Endothelial cell of umbilical vein (primary cell): ENCODE data around the gene IRF9. TPM values are rescaled to one million over a fixed set of nuclear protein-coding genes. Genes with fewer than 3 reads are reported as not detected.

Experiments
- BruUV-seq: library from RNA; stranded (reverse); fragments of 400-500 nt; replicated peaks from 2 replicates; lab custom pipeline; 2021; lab: Mats Ljungman, UMichigan
- CTCF ChIA-PET: fragments of 300-600, 350-600 bp; sonication (Branson Sonifier 250); formaldehyde crosslinking; loops from one replicate; lab custom pipeline; 2021; ENCODE audit warnings: antibody characterized with exemption, inconsistent platforms; lab: Charles Lee
- POLR2A ChIA-PET: fragments of 300-600, 350-600 bp; sonication (Branson Sonifier 250); formaldehyde crosslinking; loops from one replicate; lab custom pipeline; 2021; ENCODE audit warnings: antibody characterized with exemption, inconsistent platforms; lab: Charles Lee
- DNase-seq: peaks from one replicate; pipeline ENCODE4 v3.0.0-alpha.2; 2011; ENCODE audit warnings: low read depth, low spot score
- FAIRE-seq: peaks from 2 replicates; lab custom pipeline; 2011; peaks lifted over from hg19 to GRCh38; lab: Jason Lieb, UNC
- H2AFZ ChIP-seq: 2 replicates; pipeline ENCODE4 v1.6.0; 2012; ENCODE audit warnings: low read depth, low read length, control low read depth, inconsistent platforms
- H3K27ac ChIP-seq: 2 replicates; pipeline ENCODE4 v1.5.1; 2011; ENCODE audit warnings: low read depth, mild to moderate bottlenecking, control low read depth, low read length, moderate library complexity; ENCODE audit not compliant: insufficient read depth
- H3K27me3 ChIP-seq, 2 experiments: 2 replicates each; pipeline versions ENCODE4 v1.6.0 to v1.6.1; 2011; ENCODE audit warnings: low read length in 2 of 2, mixed read lengths in 1 of 2; ENCODE audit not compliant: control insufficient read depth in 2 of 2, insufficient read depth in 2 of 2
- H3K36me3 ChIP-seq, 2 experiments: 2 replicates in 1 of 2; 3 replicates in 1 of 2; pipeline ENCODE4 v1.5.1; 2011; ENCODE audit warnings: low read length in 2 of 2, mild to moderate bottlenecking in 1 of 2, moderate library complexity in 1 of 2; ENCODE audit not compliant: control insufficient read depth in 2 of 2, insufficient read depth in 2 of 2; ENCODE audit errors: extremely low read depth in 1 of 2
- H3K4me1 ChIP-seq: 3 replicates; pipeline ENCODE4 v1.5.1; 2011; ENCODE audit warnings: mild to moderate bottlenecking, low read length; ENCODE audit not compliant: control insufficient read depth, insufficient read depth; ENCODE audit errors: extremely low read depth
- H3K4me2 ChIP-seq: 2 replicates; pipeline ENCODE4 v1.6.1; 2011; ENCODE audit warnings: low read length, control low read depth, mixed read lengths; ENCODE audit not compliant: insufficient read depth
- H3K4me3 ChIP-seq, 3 experiments: fragments of 200-600 bp in 1 of 3; sonication (generic), shearing (Covaris generic) in 1 of 3; replicated peaks in 1 of 3; 2 replicates each; pipeline ENCODE4 v1.5.1; 2011 to 2016; ENCODE audit warnings: control low read depth in 3 of 3, low read length in 3 of 3, mild to moderate bottlenecking in 2 of 3, inconsistent platforms in 1 of 3, low read depth in 1 of 3, moderate library complexity in 1 of 3; ENCODE audit not compliant: insufficient read depth in 1 of 3
- H3K79me2 ChIP-seq: 2 replicates; pipeline ENCODE4 v1.6.0; 2012; ENCODE audit warnings: low read length, inconsistent platforms; ENCODE audit not compliant: control insufficient read depth, insufficient read depth
- H3K9ac ChIP-seq: replicated peaks from 2 replicates; pipeline ENCODE3; 2011; ENCODE audit warnings: low read length, control low read depth; ENCODE audit not compliant: insufficient read depth; ENCODE audit errors: extremely low read depth
- H3K9me1 ChIP-seq: replicated peaks from 3 replicates; pipeline ENCODE4 v1.6.0; 2011; ENCODE audit warnings: mild to moderate bottlenecking, low read length; ENCODE audit not compliant: control insufficient read depth, insufficient read depth; ENCODE audit errors: extremely low read depth
- H3K9me3 ChIP-seq: replicated peaks from 2 replicates; pipeline ENCODE4 v1.5.1; 2012; ENCODE audit warnings: low read length, inconsistent platforms; ENCODE audit not compliant: control insufficient read depth, insufficient read depth
- H4K20me1 ChIP-seq: replicated peaks from 2 replicates; pipeline ENCODE3; 2011; ENCODE audit warnings: mild to moderate bottlenecking, low read length; ENCODE audit not compliant: control insufficient read depth, insufficient read depth; ENCODE audit errors: extremely low read depth
- EZH2 ChIP-seq: IDR thresholded peaks from 2 replicates; pipeline ENCODE4 v1.6.1; 2012; ENCODE audit warnings: borderline replicate concordance, low read depth, mild to moderate bottlenecking, moderate library complexity, low read length, inconsistent platforms; ENCODE audit not compliant: severe bottlenecking
- FOS ChIP-seq: IDR thresholded peaks from 2 replicates; pipeline ENCODE4 v1.6.1; 2011; ENCODE audit warnings: mild to moderate bottlenecking, low read length, moderate library complexity, borderline replicate concordance; ENCODE audit not compliant: insufficient read depth
- GATA2 ChIP-seq: IDR thresholded peaks from 2 replicates; pipeline ENCODE4 v1.7.0; 2011; ENCODE audit warnings: low read depth, mild to moderate bottlenecking, moderate library complexity, mixed read lengths, low read length; ENCODE audit not compliant: insufficient read length, insufficient read depth
- JUN ChIP-seq: IDR thresholded peaks from 2 replicates; pipeline ENCODE4 v1.6.1; 2011; ENCODE audit warnings: borderline replicate concordance, low read depth; ENCODE audit not compliant: insufficient read length, insufficient read depth
- MYC ChIP-seq: IDR thresholded peaks from one replicate; pipeline ENCODE4 v1.6.1; 2011; ENCODE audit warnings: mild to moderate bottlenecking, low read depth, low read length
- POLR2A ChIP-seq: IDR thresholded peaks from 2 replicates; pipeline ENCODE4 v1.6.1; 2012; ENCODE audit warnings: low read depth, mild to moderate bottlenecking, control low read depth, low read length
- POLR2AphosphoS5 ChIP-seq: IDR thresholded peaks from 2 replicates; pipeline ENCODE4 v1.6.1; 2012; ENCODE audit warnings: low read depth, mild to moderate bottlenecking, control low read depth, low read length, moderate library complexity; ENCODE audit not compliant: insufficient read depth
- dilution Hi-C: fragments of 300-500 bp; cut with MboI; formaldehyde crosslinking; loops from one replicate; pipeline ENCODE4 v1.15.0; 2019; ENCODE audit warnings: low sequenced_read_pairs; ENCODE audit not compliant: extremely low pct_ligation_motif_present
- intact Hi-C: fragments of 100-400 bp; cut with micrococcal nuclease; formaldehyde crosslinking; loops from one replicate; pipeline ENCODE4 v1.10.0; 2022
- polyA plus RNA-seq, 4 experiments: library from polyadenylated mRNA; depleted of rRNA in 3 of 4; stranded (reverse) in 3 of 4; unstranded in 1 of 4; fragments of >200 nt; gene quantifications; 2 replicates each; pipeline versions ENCODE4 v1.2.1 to v1.2.3, GENCODE V29; 2011 to 2012; ENCODE audit warnings: missing spikeins in 1 of 4
- total RNA-seq: library from RNA; stranded (reverse); gene quantifications from 2 replicates; pipeline ENCODE4 v1.2.3, GENCODE V29; 2021
- TF ChIP-seq, protein P1 (sequence below), 2 donors: IDR thresholded peaks; 1 replicate in 1 of 2; 2 replicates in 1 of 2; pipeline ENCODE4 v1.5.1; 2011; ENCODE audit warnings: low read length in 2 of 2, mild to moderate bottlenecking in 2 of 2, moderate library complexity in 2 of 2, control low read depth in 1 of 2, inconsistent platforms in 1 of 2, low read depth in 1 of 2; ENCODE audit not compliant: insufficient read depth in 1 of 2; ENCODE audit errors: extremely low read depth in 1 of 2
- TF ChIP-seq, protein P2 (sequence below): IDR thresholded peaks from 2 replicates; pipeline ENCODE4 v1.6.1; 2011; ENCODE audit not compliant: insufficient read depth, insufficient read length

The IRF9 gene
- total and polyA plus RNA-seq, 2 donors (not counting 3 experiments of a cell fraction or from before 2014, with no cell fraction given): 44.6 to 46.1 TPM

DNA sequence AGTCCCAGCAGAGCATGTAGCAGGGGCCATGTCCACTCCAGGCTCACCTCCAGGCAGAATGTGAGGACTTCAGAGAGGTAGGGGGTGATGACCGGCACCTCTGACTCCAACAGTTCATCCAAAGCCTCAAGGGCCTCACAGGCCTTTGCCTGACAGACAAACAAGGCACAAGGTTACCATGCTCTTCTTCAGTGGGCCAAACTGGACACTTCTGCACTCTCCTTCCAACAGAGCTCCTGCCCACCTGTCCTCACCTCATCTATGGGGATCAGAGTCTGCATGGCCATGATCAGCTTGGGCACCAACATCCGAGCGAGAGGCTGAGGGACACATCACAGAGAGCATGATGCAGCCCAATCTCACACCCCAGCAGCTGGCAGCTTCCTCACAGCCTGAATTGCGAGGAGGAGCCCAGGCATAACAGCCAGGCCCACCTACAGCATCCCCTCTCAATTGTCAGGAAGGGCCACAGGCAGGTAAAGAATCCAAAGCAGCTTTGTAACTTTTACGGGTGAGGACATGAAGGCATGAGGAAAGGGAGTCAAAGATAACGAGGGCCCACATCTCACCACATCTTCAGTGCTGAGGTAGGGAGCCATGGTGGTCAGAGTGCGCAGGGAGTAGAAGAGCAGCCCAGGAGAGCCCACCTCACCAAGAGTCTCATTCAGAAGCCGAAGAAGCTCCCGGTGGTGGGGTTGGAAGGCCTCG is 25.9 kb downstream of the IRF9 start:
- POLR2A ChIA-PET: interaction anchor here (0.8 to 1.8 kb wide), 3 partner anchors 9 to 26 kb away, joined by 3 read pairs; partner anchors contain the start of gene TM9SF1
- no peak for FAIRE-seq
- CTCF ChIA-PET: interaction anchor here (1.1 kb wide), 1 partner anchor 129 kb away, joined by 3 read pairs; no protein-coding TSS in a partner anchor

More for the DNA sequence above, 25.9 kb downstream of the IRF9 start:
- H3K9ac ChIP-seq: no peak overlapping the region
- dilution Hi-C loops: no loop called here
- H3K27me3 ChIP-seq: no peaks in the 10 kb centered on the region
- no peak overlapping the region for H3K4me2 ChIP-seq
- no peak overlapping the region for H2AFZ ChIP-seq
- H3K79me2 ChIP-seq: peaks cover 6% of the 10 kb centered on the region
- no peak overlapping the region for H3K27ac ChIP-seq
- peaks cover 6% of the 10 kb centered on the region for H3K4me1 ChIP-seq
- no peaks in the 10 kb centered on the region for H3K9me1 ChIP-seq
- H3K9me3 ChIP-seq: no peaks in the 10 kb centered on the region
- no TSS peak for BruUV-seq
- peaks cover 0 to 29% of the 10 kb centered on the region in 2 experiments for H3K36me3 ChIP-seq
- TF ChIP-seq EZH2: no peak
- TF ChIP-seq POLR2A: no peak
- TF ChIP-seq MYC: no peak
- TF ChIP-seq GATA2: no peak
- TF ChIP-seq, protein P1, sequence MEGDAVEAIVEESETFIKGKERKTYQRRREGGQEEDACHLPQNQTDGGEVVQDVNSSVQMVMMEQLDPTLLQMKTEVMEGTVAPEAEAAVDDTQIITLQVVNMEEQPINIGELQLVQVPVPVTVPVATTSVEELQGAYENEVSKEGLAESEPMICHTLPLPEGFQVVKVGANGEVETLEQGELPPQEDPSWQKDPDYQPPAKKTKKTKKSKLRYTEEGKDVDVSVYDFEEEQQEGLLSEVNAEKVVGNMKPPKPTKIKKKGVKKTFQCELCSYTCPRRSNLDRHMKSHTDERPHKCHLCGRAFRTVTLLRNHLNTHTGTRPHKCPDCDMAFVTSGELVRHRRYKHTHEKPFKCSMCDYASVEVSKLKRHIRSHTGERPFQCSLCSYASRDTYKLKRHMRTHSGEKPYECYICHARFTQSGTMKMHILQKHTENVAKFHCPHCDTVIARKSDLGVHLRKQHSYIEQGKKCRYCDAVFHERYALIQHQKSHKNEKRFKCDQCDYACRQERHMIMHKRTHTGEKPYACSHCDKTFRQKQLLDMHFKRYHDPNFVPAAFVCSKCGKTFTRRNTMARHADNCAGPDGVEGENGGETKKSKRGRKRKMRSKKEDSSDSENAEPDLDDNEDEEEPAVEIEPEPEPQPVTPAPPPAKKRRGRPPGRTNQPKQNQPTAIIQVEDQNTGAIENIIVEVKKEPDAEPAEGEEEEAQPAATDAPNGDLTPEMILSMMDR (IDR thresholded peaks at IDR 0.05; ENCODE audit: extremely low read depth in 1 of 2, insufficient read depth in 1 of 2, low read depth in 1 of 2, low read length in 2 of 2): no peak
- TF ChIP-seq, protein P2, sequence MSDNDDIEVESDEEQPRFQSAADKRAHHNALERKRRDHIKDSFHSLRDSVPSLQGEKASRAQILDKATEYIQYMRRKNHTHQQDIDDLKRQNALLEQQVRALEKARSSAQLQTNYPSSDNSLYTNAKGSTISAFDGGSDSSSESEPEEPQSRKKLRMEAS: no peak
- no peak for TF ChIP-seq POLR2AphosphoS5
- TF ChIP-seq FOS: no peak
- TF ChIP-seq JUN: no peak
- no peaks in the 10 kb centered on the region for H4K20me1 ChIP-seq
- DNase-seq: no peak
- no peak overlapping the region for H3K4me3 ChIP-seq
- intact Hi-C loops: no loop called here
